ENCODE measurements around the gene SEC62.

Gene SEC62

DNA sequence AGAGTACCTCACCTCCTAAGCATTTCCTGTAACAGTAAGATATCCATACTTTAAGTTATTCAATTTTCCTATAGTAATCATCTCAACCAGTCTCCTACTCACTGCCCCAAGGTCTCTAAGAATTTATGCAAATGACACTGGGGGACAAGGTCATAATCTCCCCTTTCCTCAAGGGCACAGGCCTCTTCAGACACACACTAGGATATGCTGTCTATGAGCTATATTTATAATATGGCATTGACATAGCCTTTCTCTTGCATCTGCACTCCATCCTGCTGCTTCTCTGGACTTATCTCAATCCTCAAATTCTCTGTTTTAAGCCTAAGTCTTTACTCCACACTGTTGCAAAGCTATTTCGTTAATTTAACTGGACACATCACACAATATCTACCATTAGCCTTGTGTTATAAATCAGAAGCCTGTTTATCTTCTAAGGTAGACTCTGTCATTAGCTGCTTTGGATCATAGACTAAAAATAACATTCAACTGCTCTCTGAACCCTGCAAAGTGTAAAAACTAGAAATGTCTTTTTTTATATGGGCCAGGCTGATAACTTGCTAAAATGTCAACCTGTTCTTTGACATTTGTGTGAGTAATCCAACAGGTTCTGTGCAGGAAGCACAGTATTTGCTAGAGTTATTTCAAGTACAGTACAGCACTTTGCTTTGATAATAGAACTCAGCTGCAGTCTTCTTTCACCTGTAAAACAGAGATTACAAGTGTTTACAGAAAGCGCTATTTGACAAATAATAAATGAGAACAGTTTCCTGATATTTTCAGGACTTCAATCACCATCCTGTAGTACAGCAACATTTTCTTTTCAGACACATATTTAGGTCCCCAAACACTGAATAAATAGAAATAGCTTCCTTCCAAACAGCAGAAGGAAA, 17.8 kb upstream of the SEC62 start:
- Histone ChIP-seq H3K27ac (ENCODE audit: low read depth, low read length) (no peak overlapping the region), H3K27me3 (ENCODE audit: control insufficient read depth in 1 of 2, insufficient read depth in 2 of 2, low read length in 2 of 2) (no peaks in the 10 kb centered on the region), H3K4me3 (ENCODE audit: low read depth in 1 of 2, low read length in 2 of 2) (no peak overlapping the region), H3K4me1 (ENCODE audit: insufficient read depth, low read length) (no peaks in the 10 kb centered on the region), H3K9me3 (ENCODE audit: low read length) (no peaks in the 10 kb centered on the region), H3K9ac (ENCODE audit: low read length) (no peak overlapping the region), H3K36me3 (ENCODE audit: insufficient read depth, low read length) (no peaks in the 10 kb centered on the region)

- H3K27ac ChIP-seq (ENCODE audit: low read depth, low read length) = no peak overlapping the region
- H3K9ac ChIP-seq (ENCODE audit: low read length) = no peak overlapping the region
- no peaks in the 10 kb centered on the region for H3K27me3 ChIP-seq (ENCODE audit: control insufficient read depth in 1 of 2, insufficient read depth in 2 of 2, low read length in 2 of 2)
- no peaks in the 10 kb centered on the region for H3K4me1 ChIP-seq (ENCODE audit: insufficient read depth, low read length)
- H3K36me3 ChIP-seq (ENCODE audit: insufficient read depth, low read length) = no peaks in the 10 kb centered on the region
- no peaks in the 10 kb centered on the region for H3K9me3 ChIP-seq (ENCODE audit: low read length)
- H3K4me3 ChIP-seq (ENCODE audit: low read depth in 1 of 2, low read length in 2 of 2) = no peak overlapping the region
Measured at GRCh38 chr3:169952045-169952444, 14.6 kb upstream of the SEC62 start.

DNA sequence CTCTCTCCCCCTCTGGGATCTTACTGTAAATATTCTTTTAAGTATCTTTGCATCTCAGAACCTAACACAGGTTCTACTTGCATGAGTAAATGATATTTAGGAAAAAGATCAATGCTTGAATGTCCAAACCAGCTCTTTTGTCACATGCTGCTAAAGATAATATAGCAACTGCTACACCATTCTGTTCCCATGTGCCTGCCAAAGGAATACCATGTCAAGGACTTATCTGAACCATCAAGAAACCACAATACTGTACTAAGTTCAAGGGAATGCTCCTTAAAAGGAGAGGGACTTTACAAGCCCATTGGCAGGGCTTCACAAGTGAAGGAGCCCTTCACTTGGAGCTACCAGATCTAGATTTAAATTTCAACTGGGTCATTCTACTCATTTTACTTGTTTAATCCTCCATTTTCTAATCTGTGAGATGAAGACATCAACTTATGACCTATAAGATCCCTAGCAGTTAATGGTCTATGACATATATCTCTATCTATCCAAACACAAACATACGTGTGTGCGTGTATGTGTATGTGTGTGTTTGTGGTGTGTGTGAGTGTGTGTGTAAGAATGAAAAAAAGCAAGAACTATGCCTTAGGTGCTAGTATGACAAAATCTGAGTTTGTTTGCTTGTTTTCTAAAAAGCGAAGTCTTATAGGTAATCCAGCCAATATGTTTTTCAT, 13.0 kb upstream of the SEC62 start:
- Histone ChIP-seq H3K9me3 (ENCODE audit: low read length) (no peaks in the 10 kb centered on the region), H3K4me1 (ENCODE audit: insufficient read depth, low read length) (no peaks in the 10 kb centered on the region), H3K27ac (ENCODE audit: low read depth, low read length) (no peak overlapping the region), H3K36me3 (ENCODE audit: insufficient read depth, low read length) (no peaks in the 10 kb centered on the region), H3K9ac (ENCODE audit: low read length) (no peak overlapping the region), H3K27me3 (ENCODE audit: control insufficient read depth in 1 of 2, insufficient read depth in 2 of 2, low read length in 2 of 2) (no peaks in the 10 kb centered on the region), H3K4me3 (ENCODE audit: low read depth in 1 of 2, low read length in 2 of 2) (no peak overlapping the region)

DNA sequence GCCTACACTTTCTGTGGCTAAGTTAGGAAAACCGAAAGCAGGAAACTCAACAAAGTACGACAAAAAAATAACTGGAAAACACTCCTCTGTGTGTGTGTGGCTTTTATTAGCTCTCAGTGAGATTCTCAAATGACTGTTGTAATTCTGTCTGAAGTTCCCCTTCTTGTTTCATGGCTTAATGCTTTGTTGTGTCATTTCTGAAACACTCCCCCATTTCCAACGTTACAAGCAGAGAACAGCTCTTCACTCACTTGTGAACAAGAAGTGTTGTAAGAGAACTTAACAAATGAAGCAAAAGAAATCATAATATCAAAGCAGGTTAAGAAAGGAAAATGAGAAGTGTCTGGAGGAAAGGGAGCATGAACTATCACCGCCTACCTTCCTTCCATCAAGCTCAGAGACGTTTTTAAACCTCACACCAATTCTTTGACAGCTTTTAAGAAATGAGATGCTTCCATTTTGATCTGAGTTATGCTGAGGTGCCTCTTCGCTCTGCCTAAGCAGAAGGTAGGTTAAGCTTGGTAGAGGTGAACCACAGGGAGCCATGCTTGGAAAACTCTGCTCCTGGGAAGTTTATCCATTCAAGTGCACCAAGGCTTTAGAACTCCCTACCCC, 12.4 kb upstream of the SEC62 start:
- no peak overlapping the region for H3K27ac ChIP-seq (ENCODE audit: low read depth, low read length)
- no peaks in the 10 kb centered on the region for H3K4me1 ChIP-seq (ENCODE audit: insufficient read depth, low read length)
- H3K27me3 ChIP-seq (ENCODE audit: control insufficient read depth in 1 of 2, insufficient read depth in 2 of 2, low read length in 2 of 2) = no peaks in the 10 kb centered on the region
- H3K36me3 ChIP-seq (ENCODE audit: insufficient read depth, low read length) = no peaks in the 10 kb centered on the region
- H3K4me3 ChIP-seq (ENCODE audit: low read depth in 1 of 2, low read length in 2 of 2) = no peak overlapping the region
- no peak overlapping the region for H3K9ac ChIP-seq (ENCODE audit: low read length)
- H3K9me3 ChIP-seq (ENCODE audit: low read length) = no peaks in the 10 kb centered on the region

DNA sequence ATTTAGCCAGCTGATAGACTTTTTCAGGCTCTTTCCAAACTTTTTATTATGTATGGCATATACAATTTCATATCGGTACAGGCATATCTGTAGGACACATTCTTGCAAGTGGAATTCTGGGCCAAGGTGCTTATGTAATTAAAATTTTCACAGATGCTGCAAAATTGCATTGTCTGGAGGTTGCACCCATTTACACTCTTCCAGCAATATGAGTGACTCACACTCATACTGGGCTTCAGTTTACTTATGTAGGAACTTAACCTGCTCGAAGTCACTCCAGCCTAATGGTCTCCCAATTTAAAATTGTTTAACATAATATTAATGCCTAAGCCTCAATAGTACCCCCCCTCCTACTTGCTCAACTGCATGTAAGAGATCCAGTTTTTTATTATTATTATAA, 11.2 kb upstream of the SEC62 start:
- Histone ChIP-seq H3K9me3 (ENCODE audit: low read length) (no peaks in the 10 kb centered on the region), H3K4me1 (ENCODE audit: insufficient read depth, low read length) (no peaks in the 10 kb centered on the region), H3K9ac (ENCODE audit: low read length) (no peak overlapping the region), H3K27ac (ENCODE audit: low read depth, low read length) (no peak overlapping the region), H3K4me3 (ENCODE audit: low read depth in 1 of 2, low read length in 2 of 2) (no peak overlapping the region), H3K36me3 (ENCODE audit: insufficient read depth, low read length) (no peaks in the 10 kb centered on the region), H3K27me3 (ENCODE audit: control insufficient read depth in 1 of 2, insufficient read depth in 2 of 2, low read length in 2 of 2) (no peaks in the 10 kb centered on the region)

DNA sequence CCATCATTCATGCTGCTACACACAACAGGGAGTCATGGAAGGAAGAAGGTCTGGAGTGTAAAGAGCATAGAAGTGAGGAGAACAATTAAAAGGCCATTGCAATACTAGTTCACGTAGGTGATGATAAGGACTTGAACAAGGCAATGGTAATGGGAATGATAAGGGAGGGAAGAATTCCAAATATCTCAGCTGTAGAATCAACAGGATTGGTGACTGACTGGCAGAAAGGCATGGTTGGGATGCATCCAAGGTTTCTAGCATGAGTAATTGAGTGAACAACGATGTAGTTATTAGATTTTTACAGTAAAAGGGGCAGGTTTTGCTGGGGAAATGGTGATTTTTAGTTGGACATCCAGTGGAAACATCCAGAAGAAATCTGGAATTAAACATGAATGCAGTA, 2.4 kb upstream of the SEC62 start:
- H3K9me3 ChIP-seq (ENCODE audit: low read length) = no peaks in the 10 kb centered on the region
- H3K27me3 ChIP-seq (ENCODE audit: control insufficient read depth in 1 of 2, insufficient read depth in 2 of 2, low read length in 2 of 2) = no peaks in the 10 kb centered on the region
- H3K4me3 ChIP-seq (ENCODE audit: low read depth in 1 of 2, low read length in 2 of 2) = no peak overlapping the region
- H3K27ac ChIP-seq (ENCODE audit: low read depth, low read length) = no peak overlapping the region
- H3K9ac ChIP-seq (ENCODE audit: low read length) = no peak overlapping the region
- H3K36me3 ChIP-seq (ENCODE audit: insufficient read depth, low read length) = no peaks in the 10 kb centered on the region
- peaks cover 15% of the 10 kb centered on the region for H3K4me1 ChIP-seq (ENCODE audit: insufficient read depth, low read length)

DNA sequence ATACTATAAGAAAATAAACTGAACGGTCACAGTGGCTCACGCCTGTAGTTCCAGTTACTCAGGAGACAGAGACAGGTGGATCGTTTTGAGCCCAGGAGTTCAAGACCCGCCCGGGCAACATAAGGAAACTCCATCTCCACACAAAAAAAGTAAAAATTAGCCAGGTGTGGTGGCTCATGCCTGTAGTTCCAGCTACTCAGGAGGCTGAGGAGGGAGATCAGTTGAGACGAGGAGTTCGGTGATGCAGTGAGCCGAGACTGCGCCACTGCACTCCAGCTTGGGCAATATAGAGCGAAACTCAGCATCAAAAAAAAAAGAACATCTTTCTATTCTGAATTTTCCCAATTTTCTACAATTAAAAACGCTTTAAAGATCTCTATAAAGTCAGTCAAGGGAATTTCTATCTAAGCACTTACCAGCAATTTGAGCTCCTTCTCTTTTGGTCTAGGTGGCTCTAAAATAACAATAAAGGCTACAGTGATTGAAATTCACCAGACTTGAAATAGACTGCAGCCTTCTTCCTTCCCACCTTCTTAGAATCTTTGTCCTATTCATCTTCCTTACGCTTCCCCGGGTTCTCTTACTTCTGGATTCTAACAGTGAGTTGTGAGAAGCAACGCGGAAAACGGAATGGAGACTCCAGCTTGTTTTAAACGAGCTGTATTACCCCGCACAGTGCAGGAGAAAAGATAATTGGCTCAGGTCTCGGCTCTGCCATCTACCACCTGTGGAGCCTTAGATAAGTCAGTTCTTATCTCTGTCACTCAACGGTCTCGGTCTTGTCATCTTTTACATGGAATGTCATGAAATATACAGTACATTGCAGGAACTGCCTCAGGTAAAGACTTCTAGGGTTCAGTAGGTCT, 812 bp upstream of the SEC62 start:
- H3K27me3 ChIP-seq (ENCODE audit: control insufficient read depth in 1 of 2, insufficient read depth in 2 of 2, low read length in 2 of 2) = no peaks in the 10 kb centered on the region
- peak overlapping the region; percentile 91 for H3K27ac ChIP-seq (ENCODE audit: low read depth, low read length)
- H3K4me3 ChIP-seq (ENCODE audit: low read depth in 1 of 2, low read length in 2 of 2) = peak overlapping the region; percentile 82 to 87
- peak overlapping the region; percentile 92 for H3K9ac ChIP-seq (ENCODE audit: low read length)
- H3K9me3 ChIP-seq (ENCODE audit: low read length) = no peaks in the 10 kb centered on the region
- no peaks in the 10 kb centered on the region for H3K36me3 ChIP-seq (ENCODE audit: insufficient read depth, low read length)
- peaks cover 28% of the 10 kb centered on the region for H3K4me1 ChIP-seq (ENCODE audit: insufficient read depth, low read length)

DNA sequence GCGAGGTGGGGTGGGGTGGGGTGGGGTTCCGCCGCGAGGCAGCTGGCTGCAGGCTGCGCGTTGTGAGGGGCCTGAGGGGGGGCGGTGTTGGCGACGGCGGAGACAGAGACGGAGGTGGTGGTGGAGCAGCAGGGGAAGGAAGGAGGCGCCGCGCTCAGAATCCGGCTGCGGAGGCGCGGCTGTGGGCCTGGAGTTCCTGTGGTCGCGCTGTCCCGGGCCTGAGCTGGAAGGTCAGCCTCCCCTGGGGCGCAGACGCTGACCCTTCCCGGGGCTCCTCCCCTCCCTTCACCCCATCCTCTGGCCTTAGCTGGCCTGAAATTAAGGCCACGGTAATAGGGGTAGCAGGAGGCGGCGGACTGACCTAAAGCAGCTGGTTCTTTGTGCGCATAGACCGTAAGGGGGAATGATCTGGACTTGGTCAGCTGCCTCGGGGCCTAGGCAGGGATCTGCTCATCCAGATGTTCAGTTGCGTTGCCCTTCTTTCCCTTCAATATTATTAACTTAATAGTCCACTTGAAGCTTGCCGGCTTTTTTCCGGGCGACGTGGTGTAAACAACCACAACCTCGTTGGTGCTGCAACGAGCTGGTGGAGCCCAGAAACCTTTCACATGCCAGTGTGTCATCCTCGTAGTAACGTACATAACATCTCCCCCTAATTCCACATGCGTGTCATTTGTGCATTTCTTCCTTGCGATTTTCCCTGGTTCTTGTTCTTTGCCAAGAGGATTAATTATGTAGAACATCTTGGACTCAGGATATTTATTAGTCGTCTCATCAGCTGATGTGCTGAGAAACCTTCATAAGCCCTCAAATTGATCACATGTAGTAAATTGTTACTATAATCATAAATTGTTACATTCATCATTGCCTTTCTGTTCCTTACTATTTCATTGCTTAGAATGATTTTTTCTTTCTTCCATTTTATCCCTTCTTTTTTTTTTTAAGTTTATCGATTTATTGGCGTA, 626 bp downstream of the SEC62 start:
- Histone ChIP-seq H3K4me1 (ENCODE audit: insufficient read depth, low read length) (peaks cover 33% of the 10 kb centered on the region), H3K27me3 (ENCODE audit: control insufficient read depth in 1 of 2, insufficient read depth in 2 of 2, low read length in 2 of 2) (no peaks in the 10 kb centered on the region), H3K9me3 (ENCODE audit: low read length) (no peaks in the 10 kb centered on the region), H3K4me3 (ENCODE audit: low read depth in 1 of 2, low read length in 2 of 2) (peak overlapping the region; percentile 82 to 87), H3K27ac (ENCODE audit: low read depth, low read length) (peak overlapping the region; percentile 91), H3K36me3 (ENCODE audit: insufficient read depth, low read length) (no peaks in the 10 kb centered on the region), H3K9ac (ENCODE audit: low read length) (peak overlapping the region; percentile 92)

DNA sequence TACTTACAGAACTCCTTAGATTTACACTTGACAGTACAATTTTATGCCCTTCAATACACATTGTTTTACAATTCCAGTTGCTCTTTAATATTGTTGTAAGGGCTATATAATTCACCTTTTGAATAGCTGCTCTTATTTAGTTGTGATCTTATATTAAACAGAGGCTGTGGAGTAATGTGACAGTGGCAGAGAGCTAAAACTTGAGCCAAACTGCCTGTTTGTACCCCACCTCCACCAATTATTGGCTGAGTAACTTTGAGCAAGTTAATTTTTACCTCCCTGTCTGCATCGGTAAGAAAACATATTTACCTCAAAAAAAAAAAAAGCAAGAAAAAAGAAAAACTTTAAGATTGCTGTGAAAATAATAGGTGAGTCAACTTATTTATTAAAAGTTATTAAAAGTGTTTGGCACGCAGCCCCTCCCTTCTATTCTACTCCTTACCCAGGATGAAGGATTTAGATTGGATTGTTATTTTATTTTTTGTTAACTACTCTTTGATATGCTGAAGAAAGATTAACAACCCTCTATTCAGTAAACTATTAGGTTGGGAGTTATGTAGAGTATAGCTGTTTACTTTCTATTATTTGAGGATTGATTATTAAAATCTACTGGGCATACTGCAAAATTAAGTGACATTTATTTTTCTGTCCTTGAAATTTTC, 1.7 kb downstream of the SEC62 start:
- Histone ChIP-seq H3K4me3 (ENCODE audit: low read depth in 1 of 2, low read length in 2 of 2) (peak overlapping the region in 1 of 2 donors; percentile 87), H3K36me3 (ENCODE audit: insufficient read depth, low read length) (no peaks in the 10 kb centered on the region), H3K4me1 (ENCODE audit: insufficient read depth, low read length) (peaks cover 35% of the 10 kb centered on the region), H3K9me3 (ENCODE audit: low read length) (no peaks in the 10 kb centered on the region), H3K27me3 (ENCODE audit: control insufficient read depth in 1 of 2, insufficient read depth in 2 of 2, low read length in 2 of 2) (no peaks in the 10 kb centered on the region), H3K9ac (ENCODE audit: low read length) (peak overlapping the region; percentile 92), H3K27ac (ENCODE audit: low read depth, low read length) (no peak overlapping the region)
